ENCODE results near the gene ANKRD44.

DNA sequence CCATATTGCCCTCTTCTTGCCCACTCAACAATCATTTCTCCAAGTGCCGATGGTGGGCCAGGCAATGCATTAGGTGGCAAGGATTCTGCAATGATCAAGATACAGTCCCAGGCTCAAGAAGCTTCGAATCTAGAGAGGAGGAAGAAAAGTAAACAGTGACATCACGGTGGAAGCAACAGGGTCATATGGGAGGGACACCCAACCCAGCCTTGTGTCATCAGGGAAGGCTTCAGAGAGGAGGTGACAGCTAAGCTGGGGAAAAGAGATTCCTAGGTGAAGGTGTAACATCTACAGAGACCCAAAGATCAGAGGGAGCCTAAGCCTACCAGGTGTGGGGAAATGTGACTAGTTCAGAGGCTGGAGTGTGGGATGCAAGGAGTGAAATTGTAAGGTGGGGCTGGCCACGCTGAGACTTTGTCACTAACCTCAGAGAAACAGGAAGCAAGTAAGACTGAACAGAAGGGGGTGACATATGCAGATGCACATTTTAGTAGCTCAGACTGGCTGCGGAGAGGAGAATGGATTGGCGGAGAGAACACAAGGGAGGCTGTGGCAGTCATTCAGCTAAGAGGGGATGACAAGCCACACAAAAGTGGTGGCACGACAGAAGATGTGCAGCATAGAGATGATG lies 104.9 kb downstream of the ANKRD44 start:
- TF ChIP-seq EZH2 (IDR thresholded peaks at IDR 0.05) = no peak
- TF ChIP-seq, protein P1, sequence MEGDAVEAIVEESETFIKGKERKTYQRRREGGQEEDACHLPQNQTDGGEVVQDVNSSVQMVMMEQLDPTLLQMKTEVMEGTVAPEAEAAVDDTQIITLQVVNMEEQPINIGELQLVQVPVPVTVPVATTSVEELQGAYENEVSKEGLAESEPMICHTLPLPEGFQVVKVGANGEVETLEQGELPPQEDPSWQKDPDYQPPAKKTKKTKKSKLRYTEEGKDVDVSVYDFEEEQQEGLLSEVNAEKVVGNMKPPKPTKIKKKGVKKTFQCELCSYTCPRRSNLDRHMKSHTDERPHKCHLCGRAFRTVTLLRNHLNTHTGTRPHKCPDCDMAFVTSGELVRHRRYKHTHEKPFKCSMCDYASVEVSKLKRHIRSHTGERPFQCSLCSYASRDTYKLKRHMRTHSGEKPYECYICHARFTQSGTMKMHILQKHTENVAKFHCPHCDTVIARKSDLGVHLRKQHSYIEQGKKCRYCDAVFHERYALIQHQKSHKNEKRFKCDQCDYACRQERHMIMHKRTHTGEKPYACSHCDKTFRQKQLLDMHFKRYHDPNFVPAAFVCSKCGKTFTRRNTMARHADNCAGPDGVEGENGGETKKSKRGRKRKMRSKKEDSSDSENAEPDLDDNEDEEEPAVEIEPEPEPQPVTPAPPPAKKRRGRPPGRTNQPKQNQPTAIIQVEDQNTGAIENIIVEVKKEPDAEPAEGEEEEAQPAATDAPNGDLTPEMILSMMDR (IDR thresholded peaks at IDR 0.05) = no peak
